IPS-15b (cell line): ENCODE results near the gene PLPPR1.

Experiments used
- H3K27me3 ChIP-seq: one replicate; pipeline ENCODE4 v1.6.1; 2013; ENCODE audit warnings: low read length; ENCODE audit not compliant: control insufficient read depth, insufficient read depth
- H3K36me3 ChIP-seq: one replicate; pipeline ENCODE4 v1.6.1; 2013; ENCODE audit warnings: low read length; ENCODE audit not compliant: control insufficient read depth, insufficient read depth
- H3K4me1 ChIP-seq: one replicate; pipeline ENCODE4 v1.6.1; 2013; ENCODE audit warnings: mild to moderate bottlenecking, low read length; ENCODE audit not compliant: control insufficient read depth, insufficient read depth
- H3K4me3 ChIP-seq: one replicate; pipeline ENCODE4 v1.5.1; 2013; ENCODE audit warnings: low read depth, low read length
- H3K9ac ChIP-seq: one replicate; pipeline ENCODE4 v1.6.1; 2013; ENCODE audit warnings: low read depth, mild to moderate bottlenecking, low read length
- H3K9me3 ChIP-seq: one replicate; pipeline ENCODE4 v1.6.1; 2013; ENCODE audit warnings: mild to moderate bottlenecking, low read length; ENCODE audit not compliant: control insufficient read depth, insufficient read depth

The PLPPR1 gene

DNA sequence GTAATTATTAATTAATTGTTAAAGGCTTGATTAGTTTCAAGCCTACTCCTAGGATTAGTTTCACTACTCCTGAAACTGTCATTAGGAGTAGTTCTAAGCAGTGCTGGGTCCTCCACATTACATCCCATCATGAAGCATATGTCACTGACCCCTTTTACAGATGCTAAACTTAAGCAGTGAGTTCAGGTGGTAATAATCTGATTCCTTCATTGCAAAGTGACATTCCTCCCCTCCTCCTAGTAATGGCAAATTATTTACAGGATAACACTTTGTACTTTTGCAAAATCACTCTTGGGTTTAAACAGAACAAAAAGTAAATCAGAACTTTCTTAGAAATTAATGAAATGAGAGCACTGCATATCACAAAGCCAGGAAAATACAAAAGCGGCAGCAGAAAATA, 303.8 kb downstream of the PLPPR1 start:
- H3K4me1 ChIP-seq, result no peaks in the 10 kb centered on the region
- H3K9me3 ChIP-seq, result no peaks in the 10 kb centered on the region
- H3K36me3 ChIP-seq, result no peaks in the 10 kb centered on the region
- no peak overlapping the region for H3K9ac ChIP-seq
- no peaks in the 10 kb centered on the region for H3K27me3 ChIP-seq
- no peak overlapping the region for H3K4me3 ChIP-seq

DNA sequence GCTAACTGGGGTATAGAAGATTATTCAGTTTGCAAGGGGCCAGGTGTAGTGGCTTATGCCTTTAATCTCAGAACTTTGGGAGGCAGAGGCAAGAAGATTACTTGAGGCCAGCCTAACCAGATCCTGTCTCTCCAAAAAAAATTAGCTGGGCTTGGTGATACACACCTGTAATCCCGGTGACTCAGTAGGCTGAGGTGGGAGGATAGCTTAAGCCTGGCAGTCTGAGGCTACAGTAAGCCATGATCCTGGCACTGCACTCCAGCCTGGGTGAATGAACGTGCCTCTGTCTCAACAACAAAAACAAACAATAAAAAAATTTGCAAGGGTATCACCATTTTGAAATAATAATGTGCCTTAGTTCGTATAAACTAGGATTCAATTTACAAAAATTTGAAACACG, 305.0 kb downstream of the PLPPR1 start:
- Histone ChIP-seq H3K27me3 (no peaks in the 10 kb centered on the region), H3K4me3 (no peak overlapping the region), H3K9me3 (no peaks in the 10 kb centered on the region)

GRCh38 chr9:101333926-101334702, 305.6 kb downstream of the PLPPR1 start:
- Histone ChIP-seq H3K4me1 (no peaks in the 10 kb centered on the region), H3K9ac (no peak overlapping the region), H3K9me3 (no peaks in the 10 kb centered on the region), H3K36me3 (no peaks in the 10 kb centered on the region), H3K27me3 (no peaks in the 10 kb centered on the region), H3K4me3 (no peak overlapping the region)

More for the DNA sequence above, 305.0 kb downstream of the PLPPR1 start:
- Histone ChIP-seq H3K9ac (no peak overlapping the region), H3K4me1 (no peaks in the 10 kb centered on the region), H3K36me3 (no peaks in the 10 kb centered on the region)

- H3K4me3 ChIP-seq, result no peak overlapping the region
- H3K36me3 ChIP-seq, result no peaks in the 10 kb centered on the region
- no peak overlapping the region for H3K9ac ChIP-seq
- no peaks in the 10 kb centered on the region for H3K27me3 ChIP-seq
- no peaks in the 10 kb centered on the region for H3K4me1 ChIP-seq
- H3K9me3 ChIP-seq, result no peaks in the 10 kb centered on the region
Observed at GRCh38 chr9:101336091-101336490, 307.6 kb downstream of the PLPPR1 start.

DNA sequence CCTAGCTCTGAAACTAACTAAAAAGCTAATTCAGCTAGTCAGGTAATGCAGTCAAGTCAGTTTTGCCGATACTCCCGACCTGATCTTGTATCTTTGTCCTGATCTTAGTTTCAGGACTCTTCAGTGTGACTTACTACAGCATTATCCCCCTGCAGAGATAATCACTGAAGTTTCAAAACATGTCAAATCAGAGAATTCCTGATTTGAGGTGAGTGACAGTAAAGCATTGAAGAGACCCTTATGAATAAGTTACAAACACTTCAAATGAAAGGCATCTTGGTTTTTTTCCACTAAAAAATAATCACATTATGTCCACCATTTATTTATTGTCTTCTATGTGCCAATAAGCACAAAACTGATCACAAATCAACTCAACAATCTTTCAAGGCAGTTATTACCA, 308.7 kb downstream of the PLPPR1 start:
- H3K4me1 ChIP-seq, result no peaks in the 10 kb centered on the region
- H3K27me3 ChIP-seq, result no peaks in the 10 kb centered on the region
- no peak overlapping the region for H3K4me3 ChIP-seq
- no peak overlapping the region for H3K9ac ChIP-seq
- H3K36me3 ChIP-seq, result no peaks in the 10 kb centered on the region
- H3K9me3 ChIP-seq, result no peaks in the 10 kb centered on the region

DNA sequence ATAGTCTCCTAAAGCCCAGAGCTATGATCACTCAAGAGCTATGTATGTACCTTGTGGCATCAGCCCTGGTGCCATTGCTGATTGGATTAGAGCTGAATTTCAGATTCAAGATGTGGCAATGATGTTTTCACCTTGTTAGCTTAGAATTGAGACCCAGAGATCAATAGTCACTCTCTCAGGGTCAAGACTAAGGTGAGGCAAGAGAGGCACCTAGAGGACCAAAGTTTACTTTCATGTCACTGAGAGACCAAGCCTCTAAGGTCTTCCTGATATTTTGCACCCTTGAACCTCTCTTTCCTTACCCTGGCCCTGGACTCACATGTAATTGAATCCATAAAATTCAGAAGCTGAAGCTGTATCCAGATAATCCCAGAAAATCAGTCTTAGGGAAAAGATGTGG, 313.4 kb downstream of the PLPPR1 start:
- Histone ChIP-seq H3K36me3 (no peaks in the 10 kb centered on the region), H3K4me3 (no peak overlapping the region), H3K9me3 (no peaks in the 10 kb centered on the region), H3K9ac (no peak overlapping the region), H3K4me1 (no peaks in the 10 kb centered on the region), H3K27me3 (no peaks in the 10 kb centered on the region)

- Histone ChIP-seq H3K9me3 (no peaks in the 10 kb centered on the region), H3K4me3 (no peak overlapping the region), H3K36me3 (no peaks in the 10 kb centered on the region), H3K4me1 (no peaks in the 10 kb centered on the region), H3K27me3 (no peaks in the 10 kb centered on the region), H3K9ac (no peak overlapping the region)
Observed at GRCh38 chr9:101342595-101342994, 314.1 kb downstream of the PLPPR1 start.

GRCh38 chr9:101350285-101350684, 321.8 kb downstream of the PLPPR1 start:
- H3K4me1 ChIP-seq, result no peaks in the 10 kb centered on the region
- H3K9ac ChIP-seq, result no peak overlapping the region
- no peaks in the 10 kb centered on the region for H3K36me3 ChIP-seq
- no peaks in the 10 kb centered on the region for H3K27me3 ChIP-seq
- no peak overlapping the region for H3K4me3 ChIP-seq
- H3K9me3 ChIP-seq, result no peaks in the 10 kb centered on the region

- Histone ChIP-seq H3K9ac (no peak overlapping the region), H3K9me3 (no peaks in the 10 kb centered on the region), H3K36me3 (no peaks in the 10 kb centered on the region), H3K4me1 (no peaks in the 10 kb centered on the region), H3K4me3 (no peak overlapping the region), H3K27me3 (no peaks in the 10 kb centered on the region)
Observed at GRCh38 chr9:101352892-101353463, 324.5 kb downstream of the PLPPR1 start.

DNA sequence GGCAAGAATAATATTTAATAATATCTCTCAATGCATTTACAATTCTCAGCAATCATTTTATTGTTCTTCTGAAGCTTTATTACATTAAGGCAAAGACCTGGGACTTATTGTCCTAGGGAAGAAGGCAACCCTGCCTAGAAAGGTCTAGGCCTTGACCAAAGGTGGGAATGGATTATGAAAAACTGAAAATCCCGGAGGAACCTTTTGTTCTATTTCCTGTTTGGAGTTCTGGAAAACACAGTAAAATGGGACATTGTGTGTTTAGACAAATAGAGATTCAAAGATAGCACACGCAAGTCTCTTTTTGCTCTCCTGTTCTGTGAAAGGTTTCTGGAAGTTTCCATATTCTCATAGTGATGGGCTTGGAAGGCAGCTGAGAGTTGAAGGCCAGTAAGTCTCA, 325.2 kb downstream of the PLPPR1 start:
- Histone ChIP-seq H3K9me3 (no peaks in the 10 kb centered on the region), H3K4me1 (no peaks in the 10 kb centered on the region), H3K27me3 (no peaks in the 10 kb centered on the region), H3K4me3 (no peak overlapping the region), H3K36me3 (no peaks in the 10 kb centered on the region), H3K9ac (no peak overlapping the region)

DNA sequence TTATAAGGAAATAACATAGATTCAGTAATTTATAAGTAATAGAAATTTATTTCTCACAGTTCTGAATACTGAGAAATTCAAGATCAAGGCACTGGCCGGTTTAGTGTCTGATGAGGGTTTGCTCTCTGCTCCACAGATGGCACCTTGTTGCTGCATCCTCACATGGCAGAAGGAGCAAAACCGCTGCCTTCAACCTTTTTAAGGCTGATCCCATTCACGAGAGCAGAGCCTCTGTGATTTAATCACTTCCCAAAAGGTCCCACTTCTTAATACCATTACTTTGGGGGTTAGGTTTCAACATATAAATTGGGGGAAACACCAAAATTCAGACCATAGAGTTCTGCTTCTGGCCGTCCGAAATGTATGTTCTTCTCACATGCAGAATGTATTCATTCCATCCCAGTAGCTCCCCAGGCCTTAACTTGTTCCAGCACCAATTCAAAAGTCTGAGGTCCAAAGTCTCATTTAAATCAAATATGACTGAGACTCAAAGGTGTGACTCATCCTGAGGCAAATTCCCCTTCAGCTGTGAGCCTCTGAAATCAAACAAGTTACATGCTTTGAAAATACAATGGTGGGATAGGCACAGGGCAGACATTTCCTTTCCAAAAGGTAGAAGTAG, 325.7 kb downstream of the PLPPR1 start:
- Histone ChIP-seq H3K9me3 (no peaks in the 10 kb centered on the region), H3K4me3 (no peak overlapping the region), H3K4me1 (no peaks in the 10 kb centered on the region), H3K9ac (no peak overlapping the region), H3K36me3 (no peaks in the 10 kb centered on the region), H3K27me3 (no peaks in the 10 kb centered on the region)
